CD8-positive, alpha-beta memory T cell (primary cell): Measurements from ENCODE around the gene IRX2. TPM values are rescaled to one million over a fixed set of nuclear protein-coding genes. Genes with fewer than 3 reads are reported as not detected.

Experiments
- CTCF ChIA-PET: fragments of 350-600 bp; sonication (Branson Sonifier 250); formaldehyde crosslinking; loops from one replicate; lab custom pipeline; 2021; ENCODE audit warnings: antibody characterized with exemption; lab: Charles Lee
- POLR2A ChIA-PET: fragments of 350-600 bp; sonication (Branson Sonifier 250); formaldehyde crosslinking; loops from one replicate; lab custom pipeline; 2021; ENCODE audit warnings: antibody characterized with exemption; lab: Charles Lee
- DNase-seq, 5 donors: peaks; one replicate each; pipeline versions ENCODE4 v3.0.0 to v3.0.0-alpha.2; 2020 to 2022; ENCODE audit warnings: mixed read lengths in 1 of 5
- H3K27ac ChIP-seq: one replicate; pipeline ENCODE4 v1.7.0; 2013; ENCODE audit warnings: low read depth, mild to moderate bottlenecking, low read length, moderate library complexity
- H3K27me3 ChIP-seq: 2 replicates; pipeline ENCODE4 v1.7.0; 2013; ENCODE audit warnings: low read length, mild to moderate bottlenecking; ENCODE audit not compliant: insufficient read depth, poor library complexity, severe bottlenecking
- H3K36me3 ChIP-seq: 2 replicates; pipeline ENCODE4 v1.7.0; 2013; ENCODE audit warnings: mild to moderate bottlenecking, low read length, moderate library complexity; ENCODE audit not compliant: insufficient read depth
- H3K4me1 ChIP-seq: 2 replicates; pipeline ENCODE4 v1.7.0; 2013; ENCODE audit warnings: mild to moderate bottlenecking, low read length, moderate library complexity; ENCODE audit not compliant: insufficient read depth
- H3K4me3 ChIP-seq: 2 replicates; pipeline ENCODE4 v1.7.0; 2013; ENCODE audit warnings: mild to moderate bottlenecking, low read length
- H3K9me3 ChIP-seq: 2 replicates; pipeline ENCODE4 v1.7.0; 2013; ENCODE audit warnings: mild to moderate bottlenecking, low read length
- H3K27ac Mint-ChIP-seq, 8 donors: one replicate each; pipeline ENCODE4 v1.8.0; 2020 to 2021; ENCODE audit warnings: mixed read lengths in 8 of 8, mild to moderate bottlenecking in 6 of 8, inconsistent platforms in 3 of 8, moderate library complexity in 3 of 8
- H3K27me3 Mint-ChIP-seq, 2 donors: one replicate each; pipeline ENCODE4 v1.8.0; 2020 to 2021; ENCODE audit warnings: mixed read lengths in 2 of 2, mild to moderate bottlenecking in 1 of 2, moderate library complexity in 1 of 2
- H3K36me3 Mint-ChIP-seq, 3 donors: one replicate each; pipeline ENCODE4 v1.8.0; 2020 to 2021; ENCODE audit warnings: mixed read lengths in 3 of 3, inconsistent platforms in 1 of 3, mild to moderate bottlenecking in 1 of 3
- H3K4me1 Mint-ChIP-seq, 3 donors: one replicate each; pipeline ENCODE4 v1.8.0; 2020 to 2021; ENCODE audit warnings: mixed read lengths in 3 of 3, inconsistent platforms in 1 of 3, mild to moderate bottlenecking in 1 of 3
- H3K4me3 Mint-ChIP-seq, 7 donors: one replicate each; pipeline ENCODE4 v1.8.0; 2020 to 2021; ENCODE audit warnings: mixed read lengths in 7 of 7, mild to moderate bottlenecking in 6 of 7, moderate library complexity in 4 of 7, inconsistent platforms in 2 of 7
- H3K9me3 Mint-ChIP-seq, 5 donors: one replicate each; pipeline ENCODE4 v1.8.0; 2020 to 2022; ENCODE audit warnings: mixed read lengths in 5 of 5, mild to moderate bottlenecking in 3 of 5, moderate library complexity in 2 of 5, inconsistent platforms in 1 of 5
- polyA plus RNA-seq: library from polyadenylated mRNA; unstranded; fragments of 300-500 nt; fragmentation: Illumina TruSeq; gene quantifications from one replicate; pipeline ENCODE4 v1.2.3, GENCODE V29; 2021
- total RNA-seq, 2 experiments: library from RNA; stranded (reverse); gene quantifications; one replicate each; pipeline ENCODE4 v1.2.3, GENCODE V29; 2021

The IRX2 gene
- total RNA-seq (not detected), polyA plus RNA-seq (not detected)

GRCh38 chr5:2751592-2752021 is at the start of gene IRX2:
TSS of gene IRX2 (minus strand) at chr5:2751677. CDS start at chr5:2751413, 264 bp downstream.
- Mint-ChIP-seq H3K4me1 (peaks cover 4 to 10% (median 4%) of the 10 kb centered on the region in 3 donors), H3K36me3 (no peaks in the 10 kb centered on the region), H3K27ac (no peak within 1 kb of the TSS), H3K27me3 (peaks cover 40 to 54% of the 10 kb centered on the region in 2 donors), H3K9me3 (peaks cover 0 to 25% (median 5%) of the 10 kb centered on the region in 5 donors), H3K4me3 (no peak within 1 kb of the TSS)
- Histone ChIP-seq H3K9me3 (no peaks in the 10 kb centered on the region), H3K4me1 (no peaks in the 10 kb centered on the region), H3K4me3 (no peak within 1 kb of the TSS), H3K36me3 (no peaks in the 10 kb centered on the region), H3K27me3 (no peaks in the 10 kb centered on the region), H3K27ac (no peak within 1 kb of the TSS)
- ChIA-PET POLR2A (no interaction called here), CTCF (no interaction called here)
- DNase-seq, result no peak

GRCh38 chr5:2800035-2800434 is 48.6 kb upstream of the IRX2 start:
- Mint-ChIP-seq H3K27ac (no peak overlapping the region), H3K4me3 (no peak overlapping the region), H3K36me3 (no peaks in the 10 kb centered on the region), H3K4me1 (no peaks in the 10 kb centered on the region), H3K9me3 (peaks cover 0 to 7% (median 3%) of the 10 kb centered on the region in 5 donors), H3K27me3 (peaks cover 0 to 2% of the 10 kb centered on the region in 2 donors)
- Histone ChIP-seq H3K27me3 (no peaks in the 10 kb centered on the region), H3K36me3 (no peaks in the 10 kb centered on the region), H3K4me1 (no peaks in the 10 kb centered on the region), H3K27ac (no peak overlapping the region), H3K4me3 (no peak overlapping the region), H3K9me3 (no peaks in the 10 kb centered on the region)
- CTCF ChIA-PET, result no interaction called here
- POLR2A ChIA-PET, result no interaction called here
- DNase-seq, result no peak

GRCh38 chr5:2797981-2798380 is 46.5 kb upstream of the IRX2 start:
- CTCF ChIA-PET, result no interaction called here
- Mint-ChIP-seq H3K36me3 (no peaks in the 10 kb centered on the region), H3K9me3 (peaks cover 0 to 14% (median 6%) of the 10 kb centered on the region in 5 donors), H3K4me1 (no peaks in the 10 kb centered on the region), H3K4me3 (no peak overlapping the region), H3K27me3 (peaks cover 0 to 2% of the 10 kb centered on the region in 2 donors), H3K27ac (no peak overlapping the region)
- Histone ChIP-seq H3K27ac (no peak overlapping the region), H3K4me1 (no peaks in the 10 kb centered on the region), H3K27me3 (no peaks in the 10 kb centered on the region), H3K36me3 (no peaks in the 10 kb centered on the region), H3K9me3 (no peaks in the 10 kb centered on the region), H3K4me3 (no peak overlapping the region)
- POLR2A ChIA-PET, result no interaction called here
- DNase-seq, result no peak

GRCh38 chr5:2797160-2797559 is 45.7 kb upstream of the IRX2 start:
- no peaks in the 10 kb centered on the region for H3K36me3 Mint-ChIP-seq
- Histone ChIP-seq H3K4me3 (no peak overlapping the region), H3K36me3 (no peaks in the 10 kb centered on the region), H3K4me1 (no peaks in the 10 kb centered on the region), H3K9me3 (no peaks in the 10 kb centered on the region), H3K27me3 (no peaks in the 10 kb centered on the region), H3K27ac (no peak overlapping the region)
- H3K4me1 Mint-ChIP-seq, result no peaks in the 10 kb centered on the region
- no peak for DNase-seq
- CTCF ChIA-PET, result no interaction called here
- H3K27me3 Mint-ChIP-seq, result peaks cover 0 to 2% of the 10 kb centered on the region in 2 donors
- POLR2A ChIA-PET, result no interaction called here
- H3K27ac Mint-ChIP-seq, result no peak overlapping the region
- H3K9me3 Mint-ChIP-seq, result peaks cover 0 to 19% (median 6%) of the 10 kb centered on the region in 5 donors
- H3K4me3 Mint-ChIP-seq, result no peak overlapping the region

GRCh38 chr5:2783223-2783622 is 31.7 kb upstream of the IRX2 start:
- Mint-ChIP-seq H3K27ac (no peak overlapping the region), H3K4me1 (no peaks in the 10 kb centered on the region), H3K36me3 (no peaks in the 10 kb centered on the region), H3K9me3 (peaks cover 3 to 18% (median 7%) of the 10 kb centered on the region in 5 donors), H3K27me3 (peaks cover 0 to 2% of the 10 kb centered on the region in 2 donors), H3K4me3 (no peak overlapping the region)
- Histone ChIP-seq H3K9me3 (no peaks in the 10 kb centered on the region), H3K27ac (no peak overlapping the region), H3K27me3 (no peaks in the 10 kb centered on the region), H3K36me3 (no peaks in the 10 kb centered on the region), H3K4me3 (no peak overlapping the region), H3K4me1 (no peaks in the 10 kb centered on the region)
- ChIA-PET CTCF (no interaction called here), POLR2A (no interaction called here)
- DNase-seq, result no peak

- Histone ChIP-seq H3K27ac (no peak overlapping the region), H3K4me1 (no peaks in the 10 kb centered on the region), H3K4me3 (no peak overlapping the region), H3K27me3 (no peaks in the 10 kb centered on the region), H3K9me3 (no peaks in the 10 kb centered on the region), H3K36me3 (no peaks in the 10 kb centered on the region)
- no peak overlapping the region for H3K27ac Mint-ChIP-seq
- H3K36me3 Mint-ChIP-seq, result no peaks in the 10 kb centered on the region
- CTCF ChIA-PET, result no interaction called here
- H3K9me3 Mint-ChIP-seq, result peaks cover 3 to 18% (median 7%) of the 10 kb centered on the region in 5 donors
- H3K27me3 Mint-ChIP-seq, result peaks cover 0 to 3% of the 10 kb centered on the region in 2 donors
- no peak overlapping the region for H3K4me3 Mint-ChIP-seq
- DNase-seq, result no peak
- POLR2A ChIA-PET, result no interaction called here
- H3K4me1 Mint-ChIP-seq, result no peaks in the 10 kb centered on the region
These were observed 31.2 kb upstream of the IRX2 start for GRCh38 chr5:2782658-2783057.

- CTCF ChIA-PET, result no interaction called here
- no peaks in the 10 kb centered on the region for H3K9me3 ChIP-seq
- Mint-ChIP-seq H3K36me3 (no peaks in the 10 kb centered on the region), H3K9me3 (peaks cover 6 to 10% (median 9%) of the 10 kb centered on the region in 5 donors), H3K27ac (no peak overlapping the region), H3K4me1 (no peaks in the 10 kb centered on the region), H3K4me3 (no peak overlapping the region), H3K27me3 (peaks cover 0 to 3% of the 10 kb centered on the region in 2 donors)
- no peaks in the 10 kb centered on the region for H3K27me3 ChIP-seq
- H3K4me3 ChIP-seq, result no peak overlapping the region
- DNase-seq, result no peak
- no peaks in the 10 kb centered on the region for H3K36me3 ChIP-seq
- H3K4me1 ChIP-seq, result no peaks in the 10 kb centered on the region
- POLR2A ChIA-PET, result no interaction called here
- no peak overlapping the region for H3K27ac ChIP-seq
These were observed 29.1 kb upstream of the IRX2 start for GRCh38 chr5:2780421-2781171.

GRCh38 chr5:2779459-2779858 is 28.0 kb upstream of the IRX2 start:
- Mint-ChIP-seq H3K9me3 (peaks cover 5 to 9% (median 6%) of the 10 kb centered on the region in 5 donors), H3K27me3 (peaks cover 0 to 3% of the 10 kb centered on the region in 2 donors), H3K27ac (no peak overlapping the region), H3K4me1 (no peaks in the 10 kb centered on the region), H3K4me3 (no peak overlapping the region), H3K36me3 (no peaks in the 10 kb centered on the region)
- H3K27ac ChIP-seq, result no peak overlapping the region
- no peak overlapping the region for H3K4me3 ChIP-seq
- H3K36me3 ChIP-seq, result no peaks in the 10 kb centered on the region
- H3K27me3 ChIP-seq, result no peaks in the 10 kb centered on the region
- no peak for DNase-seq
- H3K9me3 ChIP-seq, result no peaks in the 10 kb centered on the region
- no peaks in the 10 kb centered on the region for H3K4me1 ChIP-seq
- ChIA-PET CTCF (no interaction called here), POLR2A (no interaction called here)
